Measurements from ENCODE around the gene AK8.

Gene AK8

GRCh38 chr9:132857616-132858342 lies 20.3 kb downstream of the AK8 start:
- DNase-seq (ENCODE audit: low read depth in 2 of 2), result peak; percentile 34 to 35

DNA sequence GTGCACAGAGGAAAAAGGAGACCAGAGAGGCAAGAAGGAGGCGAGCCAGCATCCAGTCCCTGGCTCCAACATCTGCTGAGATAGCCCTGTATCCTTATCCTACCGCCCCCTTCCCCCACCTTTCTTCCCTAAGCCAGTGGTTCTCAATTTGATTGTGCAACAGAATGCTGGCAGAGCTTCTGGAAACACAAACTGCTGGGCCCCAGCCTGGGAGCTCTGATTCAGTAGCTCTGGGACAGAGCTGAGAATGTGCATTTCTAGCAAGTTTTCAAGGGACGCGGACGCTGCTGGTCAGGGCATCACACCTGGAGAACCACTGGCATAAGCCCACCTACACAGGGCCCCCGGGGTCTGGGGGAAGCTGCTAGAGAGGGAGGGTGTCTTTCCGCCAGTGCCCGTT lies 21.1 kb downstream of the AK8 start:
- DNase-seq (ENCODE audit: low read depth in 2 of 2), result peak; percentile 68 to 74

GRCh38 chr9:132855904-132856303 lies 22.2 kb downstream of the AK8 start:
- DNase-seq (ENCODE audit: low read depth in 2 of 2), result no peak

GRCh38 chr9:132854832-132855231 lies 23.3 kb downstream of the AK8 start:
- no peak for DNase-seq (ENCODE audit: low read depth in 2 of 2)

DNA sequence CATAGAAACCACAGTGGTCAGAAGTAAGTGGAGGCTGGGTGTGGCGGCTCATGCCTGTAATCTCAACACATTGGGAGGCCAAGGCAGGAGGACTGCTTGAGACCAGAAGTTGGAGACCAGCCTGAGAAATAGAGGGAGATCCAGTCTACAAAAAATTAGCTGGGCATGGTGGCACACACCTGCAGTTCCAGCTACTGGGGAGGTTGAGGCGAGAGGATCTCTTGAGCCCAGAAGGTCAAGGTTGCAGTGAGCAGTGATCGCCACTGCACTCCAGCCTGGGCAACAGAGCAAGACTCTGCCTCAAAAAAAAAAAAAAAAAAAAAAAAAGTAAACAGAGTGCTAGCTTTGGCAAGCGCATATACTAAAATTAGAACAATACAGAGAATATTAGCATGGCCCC lies 24.6 kb downstream of the AK8 start:
- no peak for DNase-seq (ENCODE audit: low read depth in 2 of 2)

GRCh38 chr9:132849185-132849706 lies 28.8 kb downstream of the AK8 start:
- no peak for DNase-seq (ENCODE audit: low read depth in 2 of 2)

GRCh38 chr9:132846918-132847515 lies 31.1 kb downstream of the AK8 start:
- DNase-seq (ENCODE audit: low read depth in 2 of 2), result no peak

- no peak for DNase-seq (ENCODE audit: low read depth in 2 of 2)
Measured at GRCh38 chr9:132846109-132846917, 31.8 kb downstream of the AK8 start.

- no peak for DNase-seq (ENCODE audit: low read depth in 2 of 2)
Measured at GRCh38 chr9:132842124-132843044, 35.7 kb downstream of the AK8 start.

DNA sequence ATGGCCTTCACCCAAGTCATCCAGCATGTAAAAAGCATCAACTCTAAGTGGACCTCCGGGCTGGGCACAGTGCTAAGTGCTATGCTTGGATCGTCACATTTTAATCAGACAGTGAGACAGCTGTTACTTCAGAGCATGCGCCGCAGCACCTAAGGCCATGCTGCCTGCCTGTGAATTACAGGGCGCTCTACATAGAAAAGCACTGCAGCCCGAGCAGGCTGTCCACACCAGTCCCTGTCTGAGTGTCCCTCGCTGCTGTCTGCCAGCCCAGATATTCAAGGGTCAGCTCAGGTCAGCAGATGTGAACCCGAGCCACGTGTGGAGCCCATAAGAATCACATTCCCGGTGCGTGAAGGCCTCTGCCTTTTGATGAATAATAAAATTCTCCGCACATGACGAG lies 37.1 kb downstream of the AK8 start:
- no peak for DNase-seq (ENCODE audit: low read depth in 2 of 2)

DNA sequence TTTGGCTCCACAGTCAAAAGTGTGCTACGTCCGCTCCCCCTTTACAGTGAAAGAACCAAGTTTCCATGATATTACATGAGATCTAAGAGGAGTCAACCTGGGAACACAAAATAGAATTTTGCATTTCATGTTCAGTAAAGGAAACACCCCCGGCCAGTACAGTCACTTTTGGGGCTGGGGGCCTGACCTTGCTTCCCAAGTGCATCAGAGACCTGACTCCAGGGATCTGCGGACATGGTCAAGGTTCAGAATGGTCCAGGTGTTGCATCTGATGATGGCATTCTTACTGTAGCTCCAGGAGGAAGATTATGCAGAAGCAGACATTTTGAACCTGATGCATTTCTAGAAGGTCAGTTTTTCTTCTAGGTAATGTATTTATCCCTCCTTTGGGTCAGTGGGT lies 39.8 kb downstream of the AK8 start:
- DNase-seq (ENCODE audit: low read depth in 2 of 2), result no peak

- no peak for DNase-seq (ENCODE audit: low read depth in 2 of 2)
Measured at GRCh38 chr9:132837501-132838286, 40.4 kb downstream of the AK8 start.

GRCh38 chr9:132834343-132834742 lies 43.7 kb downstream of the AK8 start:
- no peak for DNase-seq (ENCODE audit: low read depth in 2 of 2)

- no peak for DNase-seq (ENCODE audit: low read depth in 2 of 2)
Measured at GRCh38 chr9:132833550-132834121, 44.4 kb downstream of the AK8 start.

- no peak for DNase-seq (ENCODE audit: low read depth in 2 of 2)
Measured at GRCh38 chr9:132832171-132832881, 45.8 kb downstream of the AK8 start.

GRCh38 chr9:132828201-132828770 lies 49.8 kb downstream of the AK8 start:
- DNase-seq (ENCODE audit: low read depth in 2 of 2), result no peak

DNA sequence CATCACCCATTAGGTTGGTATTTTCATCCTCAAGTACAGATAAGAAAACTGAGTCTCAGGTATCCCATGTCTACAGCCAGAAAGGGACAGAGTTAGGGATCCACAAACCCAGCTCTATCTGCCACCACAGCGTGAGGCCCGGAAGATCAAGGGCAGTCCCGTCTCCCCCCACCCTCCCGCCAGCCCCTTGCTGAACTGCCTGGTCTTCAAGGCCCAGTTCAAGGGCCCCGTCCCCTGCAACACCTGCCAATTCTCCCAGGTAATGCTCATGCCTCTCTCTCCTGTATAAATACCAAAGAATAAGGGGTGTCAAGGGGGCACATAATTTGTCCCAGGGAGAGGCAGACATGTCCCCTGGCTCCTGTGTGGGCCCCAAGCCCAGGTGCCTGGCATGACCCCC lies 50.7 kb downstream of the AK8 start:
- DNase-seq (ENCODE audit: low read depth in 2 of 2), result no peak

- DNase-seq (ENCODE audit: low read depth in 2 of 2), result no peak
Measured at GRCh38 chr9:132826621-132827365, 51.3 kb downstream of the AK8 start.

DNA sequence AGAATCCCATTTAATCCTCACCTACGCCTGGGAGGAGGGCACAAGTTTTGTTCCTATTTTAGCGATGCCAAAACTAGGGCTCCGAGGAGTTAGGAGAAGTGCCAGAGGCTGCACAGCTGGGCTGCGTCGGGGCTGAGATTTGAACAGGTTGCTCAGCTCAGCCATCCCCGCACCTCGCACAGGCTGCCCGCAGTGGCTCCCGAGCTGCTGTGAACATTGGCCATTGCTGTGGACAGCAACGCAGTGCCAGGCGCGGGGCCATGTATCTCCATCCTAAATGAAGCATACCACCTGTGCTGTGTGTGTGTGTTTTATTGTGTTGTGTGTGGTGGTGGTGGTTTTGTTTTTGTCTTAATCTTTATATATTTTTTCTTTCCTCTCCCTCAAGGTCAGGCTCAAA lies 52.0 kb downstream of the AK8 start:
- no peak for DNase-seq (ENCODE audit: low read depth in 2 of 2)
